HG03045 (cell line): Measurements from ENCODE around the gene FAU.

Source experiments
- ATAC-seq: cut with Tn5 transposase; IDR thresholded peaks from one replicate; pipeline ENCODE4 v1.9.1; 2021; ENCODE audit warnings: mild to moderate bottlenecking, moderate library complexity; ENCODE audit not compliant: unreplicated experiment

Gene FAU

DNA sequence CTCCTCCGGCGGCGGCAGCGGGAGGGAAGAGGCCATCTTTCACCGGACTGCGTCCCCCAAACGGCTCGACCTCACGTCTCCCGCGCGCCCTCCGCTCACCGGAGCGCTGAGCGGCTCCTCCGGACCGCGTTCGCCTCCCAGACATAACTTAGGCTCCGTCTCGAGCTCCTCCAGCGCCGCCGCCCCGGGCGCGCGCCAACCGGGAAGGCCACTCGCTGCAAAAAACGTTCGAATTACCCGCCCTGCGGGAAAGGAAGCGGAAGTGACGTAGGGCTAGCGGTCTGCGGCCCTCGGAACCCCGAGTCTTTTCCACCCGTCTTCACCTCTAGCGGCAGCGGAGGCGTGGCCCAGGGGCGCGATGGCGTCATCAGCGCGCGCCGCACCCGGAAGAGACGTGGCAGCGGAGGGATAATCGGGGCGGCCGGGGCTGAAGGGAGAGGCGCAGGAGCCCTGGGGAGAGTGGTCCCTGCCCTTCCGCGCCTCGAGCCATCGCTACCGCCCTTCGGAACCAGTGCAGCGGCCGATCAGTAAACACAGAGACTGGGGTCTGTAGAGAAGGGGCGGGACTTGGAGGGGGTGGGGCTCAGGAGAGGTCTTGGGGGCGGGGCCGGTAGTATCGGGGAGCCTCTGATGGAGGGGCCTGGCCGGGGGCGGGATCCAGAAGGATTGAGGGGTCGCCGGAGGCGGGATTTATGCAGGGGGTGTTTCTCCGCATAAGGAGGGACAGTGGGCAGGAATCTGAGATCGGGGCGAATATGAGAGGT is 37.9 kb downstream of the FAU start, which contains the start of the genes CDCA5 and ZFPL1:
Gene CDCA5, minus strand, starts transcription at position 207 of the 764 bp plus-strand sequence. Its CDS starts 62 bp downstream, at position 145.
Gene ZFPL1, plus strand, starts transcription at position 389 of the 764 bp plus-strand sequence. CDS start 477 bp downstream, outside the sequence.
- ATAC-seq: peak; percentile 71

DNA sequence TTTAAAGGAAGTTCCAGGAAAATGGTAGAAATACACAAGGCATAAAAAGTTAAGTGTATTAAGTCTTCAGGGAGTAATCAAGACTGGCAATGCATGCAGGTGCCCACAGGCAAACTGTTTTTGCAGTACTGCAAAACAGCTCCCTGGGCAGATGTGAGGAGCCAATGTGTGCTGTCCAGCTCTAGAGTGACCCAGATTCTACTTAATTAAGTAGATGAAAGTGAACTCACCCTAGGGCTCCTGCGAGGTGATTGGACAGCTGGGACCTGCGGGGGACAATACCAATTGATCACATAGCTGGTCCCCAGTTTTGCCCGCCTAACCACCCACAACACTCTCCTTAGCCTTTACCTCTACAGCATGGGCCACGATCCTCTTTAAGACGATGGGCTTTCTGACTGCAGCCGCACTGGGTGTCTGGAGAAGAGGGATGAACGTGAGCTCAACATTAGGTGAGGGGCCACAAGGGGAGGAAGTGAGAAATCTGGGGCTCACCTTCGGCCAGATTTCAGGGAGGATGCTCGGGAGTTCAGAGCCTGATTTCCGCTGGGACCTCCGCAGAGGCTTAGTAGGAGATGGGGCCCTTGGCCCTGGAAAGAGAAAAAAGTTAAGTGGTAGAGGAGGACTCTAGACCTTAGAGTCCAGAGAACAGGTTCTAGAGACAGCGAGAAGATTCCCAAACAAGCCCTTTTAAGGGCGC is 38.6 kb downstream of the FAU start:
- ATAC-seq: peak; percentile 18

DNA sequence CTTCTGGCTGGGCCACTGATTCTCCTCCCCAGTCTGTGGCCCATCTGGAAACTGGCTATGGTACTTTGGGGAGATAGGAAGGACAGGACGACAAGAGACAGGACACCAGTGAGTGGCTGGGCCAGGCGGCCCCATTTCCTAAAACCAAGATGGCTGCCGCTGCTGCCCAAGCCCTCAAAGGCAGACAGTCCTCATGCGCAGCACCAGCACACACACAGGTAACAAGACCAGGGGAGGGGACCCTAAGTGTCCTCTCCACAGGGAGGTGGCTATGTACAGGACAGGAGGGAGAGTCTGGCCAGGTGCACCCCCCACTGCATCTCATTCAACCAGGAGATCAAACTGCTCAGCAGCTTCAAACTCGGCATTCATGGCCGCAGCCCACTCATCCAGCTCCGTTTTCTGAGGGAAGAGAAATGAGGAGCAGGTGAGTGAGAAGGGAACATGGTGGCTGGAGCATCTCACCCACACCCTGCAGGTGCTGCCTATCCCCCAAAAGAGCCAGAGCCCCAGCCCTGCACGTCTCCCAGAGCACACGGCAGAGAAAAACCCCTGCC is 43.1 kb downstream of the FAU start:
- ATAC-seq: no peak

DNA sequence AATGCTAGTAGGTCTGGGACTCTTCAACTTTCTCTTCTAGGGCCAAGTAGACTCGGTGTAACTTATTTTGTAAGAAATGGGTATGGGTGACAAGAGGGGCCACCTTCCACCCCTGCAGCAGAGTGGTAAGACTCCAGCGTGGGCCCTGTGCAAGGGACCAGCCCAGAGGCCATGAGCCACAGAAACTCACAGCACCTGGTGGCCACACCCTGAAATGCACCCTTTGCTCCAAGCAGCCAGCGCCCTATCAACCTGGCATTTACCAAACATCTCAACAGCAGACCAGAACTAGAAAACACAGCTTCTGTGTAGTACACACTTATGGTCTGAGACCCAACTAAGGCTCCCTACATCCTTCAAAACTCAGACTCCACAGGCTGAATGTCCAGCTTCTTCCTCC is 43.8 kb downstream of the FAU start:
- no peak for ATAC-seq

DNA sequence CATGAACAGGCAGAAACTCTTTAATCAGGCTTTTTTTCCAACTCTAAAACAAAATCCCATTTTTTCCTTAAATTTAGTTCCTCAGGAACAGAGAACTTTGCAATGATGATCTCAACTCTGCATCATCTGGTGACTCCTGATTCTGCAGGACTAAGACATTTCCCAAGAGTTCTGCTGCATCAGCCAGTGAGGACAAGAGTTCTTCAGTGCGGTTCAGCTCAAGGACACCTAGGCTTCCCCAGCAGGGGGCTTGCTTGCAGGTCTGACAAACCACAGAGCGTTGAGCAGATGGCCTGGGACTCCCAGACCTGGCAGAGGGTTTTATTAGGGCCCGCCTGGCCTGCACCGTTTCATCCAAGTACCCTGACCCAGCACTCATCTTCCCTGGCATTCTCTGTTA is 44.5 kb downstream of the FAU start:
- ATAC-seq: no peak

DNA sequence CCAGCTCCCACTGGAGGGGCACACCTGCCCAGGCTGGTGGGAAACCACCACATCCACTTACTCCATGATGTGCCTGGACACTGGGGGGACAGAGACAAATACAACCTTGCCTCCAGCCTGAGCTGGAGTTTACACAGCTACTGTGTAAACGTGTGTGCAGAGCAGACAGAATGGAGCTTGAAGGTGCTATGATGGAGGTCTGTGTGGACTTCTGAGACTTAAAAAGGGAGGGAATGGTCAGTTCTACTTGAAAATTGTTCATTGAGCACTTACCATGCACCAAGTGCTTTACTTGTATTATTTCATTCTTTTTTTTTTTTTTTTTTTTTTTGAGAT is 49.3 kb downstream of the FAU start:
- ATAC-seq: no peak

DNA sequence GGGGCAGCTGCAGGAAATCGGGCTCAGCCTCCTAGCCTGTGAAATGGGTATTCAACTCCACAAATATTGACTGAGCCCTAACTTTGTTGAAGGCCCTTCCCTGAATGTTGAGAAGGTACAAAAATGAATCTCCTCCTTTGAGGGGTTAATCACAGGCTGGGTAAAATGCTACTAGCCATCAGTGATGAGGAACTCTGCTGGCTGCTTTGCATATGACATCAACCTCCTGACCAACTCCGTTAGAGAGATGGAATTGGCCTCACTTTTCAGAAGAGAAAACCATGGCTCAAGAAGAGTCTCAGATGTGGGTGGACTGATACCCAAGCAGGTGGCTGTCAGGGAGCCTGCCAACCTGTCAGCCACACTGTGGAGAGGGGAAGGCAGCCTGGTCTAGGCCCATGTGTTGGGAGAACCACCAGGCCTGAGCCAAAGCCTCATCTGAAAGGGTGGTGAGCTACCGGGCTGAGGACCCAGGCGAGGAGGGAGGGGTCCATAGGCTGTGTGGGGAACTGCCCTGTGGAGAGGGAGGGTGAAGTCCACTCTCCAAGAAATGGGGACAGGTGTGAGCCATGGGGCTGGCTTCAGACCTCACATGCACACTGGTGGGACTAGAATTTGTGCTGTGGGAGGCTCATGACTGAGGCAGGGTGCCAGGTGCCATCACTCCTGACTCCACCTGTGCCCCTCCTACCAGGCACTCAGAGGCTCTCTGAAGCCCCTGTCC is 49.9 kb downstream of the FAU start:
- ATAC-seq: no peak
